Measurements from ENCODE around the gene SPATA1. TPM values are rescaled to one million over a fixed set of nuclear protein-coding genes. Genes with fewer than 3 reads are reported as not detected.

The SPATA1 gene
- total and polyA plus RNA-seq, 9 of the 15 experiments (the other 6 are each of a cell fraction or from before 2014, with no cell fraction given), result 0.79 to 2.9 (median 1.5) TPM

DNA sequence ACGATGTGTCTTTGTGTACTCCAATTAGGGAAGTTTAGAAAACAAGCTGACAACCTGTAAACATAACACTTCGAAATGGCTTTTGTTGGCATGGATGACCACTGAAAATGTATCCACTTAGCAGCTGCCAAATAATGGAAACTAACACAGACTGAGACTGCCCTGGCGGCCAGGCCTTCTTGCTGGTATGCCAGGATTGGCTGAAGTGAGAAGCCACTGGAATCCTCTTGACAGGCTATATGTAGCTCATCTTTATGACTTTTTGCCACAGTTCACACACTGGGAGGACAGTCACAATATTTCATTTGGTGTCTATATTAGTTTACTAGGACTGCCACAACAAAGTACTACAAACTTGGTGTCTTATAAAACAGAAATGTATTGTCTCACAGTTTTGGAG, 80.9 kb downstream of the SPATA1 start:
- CTCF ChIA-PET (ENCODE audit: low intra/inter-chr PET ratio), result no interaction called here

More for the DNA sequence above, 80.9 kb downstream of the SPATA1 start:
- intact Hi-C loops (cut with micrococcal nuclease), result no loop called here
- WGBS (ENCODE audit: insufficient coverage, low coverage, missing lambda C conversion rate), result 23% methylated on average over 3 of the region's 3 CpGs
- Histone ChIP-seq H3K4me1 (replicated peaks in 1 of 2; ENCODE audit: control insufficient read depth in 2 of 2, insufficient read depth in 2 of 2, low read length in 2 of 2) (peaks cover 0 to 18% of the 10 kb centered on the region in 2 experiments; a peak in 3 of 5 replicates), H3K27me3 (ENCODE audit: control insufficient read depth in 2 of 2, insufficient read depth in 2 of 2, low read length in 2 of 2) (peaks cover 0 to 3% of the 10 kb centered on the region in 2 experiments; a peak in 2 of 5 replicates), H3K9me3 (replicated peaks; ENCODE audit: control insufficient read depth, insufficient read depth, low read depth, low read length) (no peaks in the 10 kb centered on the region), H3K27ac (ENCODE audit: extremely low read depth, low read depth, low read length) (no peak overlapping the region), H3K79me2 (ENCODE audit: control insufficient read depth, insufficient read depth, low read length) (no peaks in the 10 kb centered on the region), H3K9me1 (ENCODE audit: control insufficient read depth, insufficient read depth, low read length) (no peaks in the 10 kb centered on the region), H4K20me1 (replicated peaks; ENCODE audit: control insufficient read depth, insufficient read depth, low read length) (no peaks in the 10 kb centered on the region), H3K4me3 (no peak overlapping the region), H3K9ac (ENCODE audit: insufficient read depth in 1 of 2, low read depth in 2 of 2, low read length in 2 of 2) (no peak overlapping the region), H2AFZ (ENCODE audit: low read depth, low read length) (no peak overlapping the region), H3K36me3 (ENCODE audit: control insufficient read depth, insufficient read depth, low read length) (no peaks in the 10 kb centered on the region), H3K4me2 (ENCODE audit: insufficient read depth, low read length) (no peak overlapping the region)
- FAIRE-seq (no peak), ATAC-seq (no peak), DNase-seq (ENCODE audit: extremely low read depth in 1 of 4, low spot score in 3 of 4) (no peak)
- TF ChIP-seq TEAD2 (tag; IDR thresholded peaks at IDR 0.05) (no peak), ERF (CRISPR knock-in tag; IDR thresholded peaks at IDR 0.05) (no peak), CEBPB (tag; IDR thresholded peaks at IDR 0.05) (no peak), BDP1 (IDR thresholded peaks at IDR 0.05; ENCODE audit: insufficient read depth, insufficient read length) (no peak), LARP7 (IDR thresholded peaks at IDR 0.05) (no peak), NONO (IDR thresholded peaks at IDR 0.05; ENCODE audit: low read depth in 2 of 2, low read length in 1 of 2) (no peak), HSF4 (CRISPR knock-in tag; IDR thresholded peaks at IDR 0.05; ENCODE audit: borderline replicate concordance) (no peak)
- TF ChIP-seq, protein P1, sequence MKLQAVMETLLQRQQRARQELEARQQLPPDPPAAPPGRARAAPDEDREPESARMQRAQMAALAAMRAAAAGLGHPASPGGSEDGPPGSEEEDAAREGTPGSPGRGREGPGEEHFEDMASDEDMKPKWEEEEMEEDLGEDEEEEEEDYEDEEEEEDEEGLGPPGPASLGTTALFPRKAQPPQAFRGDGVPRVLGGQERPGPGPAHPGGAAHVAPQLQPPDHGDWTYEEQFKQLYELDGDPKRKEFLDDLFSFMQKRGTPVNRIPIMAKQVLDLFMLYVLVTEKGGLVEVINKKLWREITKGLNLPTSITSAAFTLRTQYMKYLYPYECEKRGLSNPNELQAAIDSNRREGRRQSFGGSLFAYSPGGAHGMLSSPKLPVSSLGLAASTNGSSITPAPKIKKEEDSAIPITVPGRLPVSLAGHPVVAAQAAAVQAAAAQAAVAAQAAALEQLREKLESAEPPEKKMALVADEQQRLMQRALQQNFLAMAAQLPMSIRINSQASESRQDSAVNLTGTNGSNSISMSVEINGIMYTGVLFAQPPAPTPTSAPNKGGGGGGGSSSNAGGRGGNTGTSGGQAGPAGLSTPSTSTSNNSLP (IDR thresholded peaks at IDR 0.05; ENCODE audit: borderline replicate concordance, low read depth, low read length), result no peak
- POLR2A ChIA-PET, result interaction anchor here (2.9 kb wide), 1 partner anchor 12 kb away, joined by 11 read pairs; the partner anchor contains the start of gene CTBS
- no TSS peak for BruUV-seq (replicated peaks)
- in situ Hi-C loops (cut with MboI), result no loop called here
